Gastroesophageal sphincter (tissue), 3 donors: ENCODE data around the gene CHSY1.

Experiments used
- EP300 ChIP-seq: sonication (generic); formaldehyde crosslinking; IDR thresholded peaks from one replicate; pipeline ENCODE4 v1.6.1; 2017; ENCODE audit warnings: antibody characterized with exemption, mild to moderate bottlenecking
- POLR2A ChIP-seq, 2 donors: fragments of 450-650 bp; IDR thresholded peaks; one replicate each; pipeline ENCODE4 v1.6.1; 2017; ENCODE audit warnings: antibody characterized with exemption in 2 of 2, mild to moderate bottlenecking in 2 of 2, moderate library complexity in 1 of 2
- POLR2AphosphoS5 ChIP-seq: sonication (generic); formaldehyde crosslinking; IDR thresholded peaks from one replicate; pipeline ENCODE4 v1.6.1; 2017; ENCODE audit warnings: antibody characterized with exemption
- TF ChIP-seq, protein P1 (sequence below), 4 experiments: fragments of 200-600 bp in 2 of 4; fragments of 450-650 bp in 2 of 4; sonication (generic) in 1 of 4; IDR thresholded peaks; one replicate each; pipeline ENCODE4 v1.5.1; 2017 to 2019; ENCODE audit warnings: antibody characterized with exemption in 4 of 4, mild to moderate bottlenecking in 2 of 4, moderate library complexity in 2 of 4

DNA sequence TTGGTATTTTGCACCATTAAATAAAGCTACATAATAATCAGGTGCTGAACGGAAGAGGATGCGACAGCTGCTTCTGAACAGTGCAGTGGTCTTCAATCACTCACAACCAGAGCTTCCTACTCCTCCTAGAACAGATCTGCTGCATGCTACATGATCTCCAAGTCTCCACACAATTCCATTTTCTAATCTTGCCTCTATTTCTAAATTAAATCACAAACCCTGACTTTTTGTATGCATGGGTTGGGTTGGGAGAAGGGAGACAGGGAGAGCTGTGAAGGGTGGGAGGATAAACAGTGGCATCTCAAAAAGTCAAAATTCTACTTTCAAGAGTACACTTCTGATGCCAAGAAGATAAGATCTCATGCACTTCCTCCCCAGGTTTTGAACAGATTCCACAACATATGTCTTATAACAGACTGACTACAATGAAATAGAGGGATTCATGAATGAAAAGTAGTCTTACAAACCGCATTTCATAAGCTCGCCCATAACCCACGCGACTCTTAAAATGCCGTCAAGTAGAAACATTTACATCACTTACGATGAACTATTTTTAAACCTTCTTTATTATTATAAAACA is 57.2 kb downstream of the CHSY1 start:
- TF ChIP-seq, protein P1, sequence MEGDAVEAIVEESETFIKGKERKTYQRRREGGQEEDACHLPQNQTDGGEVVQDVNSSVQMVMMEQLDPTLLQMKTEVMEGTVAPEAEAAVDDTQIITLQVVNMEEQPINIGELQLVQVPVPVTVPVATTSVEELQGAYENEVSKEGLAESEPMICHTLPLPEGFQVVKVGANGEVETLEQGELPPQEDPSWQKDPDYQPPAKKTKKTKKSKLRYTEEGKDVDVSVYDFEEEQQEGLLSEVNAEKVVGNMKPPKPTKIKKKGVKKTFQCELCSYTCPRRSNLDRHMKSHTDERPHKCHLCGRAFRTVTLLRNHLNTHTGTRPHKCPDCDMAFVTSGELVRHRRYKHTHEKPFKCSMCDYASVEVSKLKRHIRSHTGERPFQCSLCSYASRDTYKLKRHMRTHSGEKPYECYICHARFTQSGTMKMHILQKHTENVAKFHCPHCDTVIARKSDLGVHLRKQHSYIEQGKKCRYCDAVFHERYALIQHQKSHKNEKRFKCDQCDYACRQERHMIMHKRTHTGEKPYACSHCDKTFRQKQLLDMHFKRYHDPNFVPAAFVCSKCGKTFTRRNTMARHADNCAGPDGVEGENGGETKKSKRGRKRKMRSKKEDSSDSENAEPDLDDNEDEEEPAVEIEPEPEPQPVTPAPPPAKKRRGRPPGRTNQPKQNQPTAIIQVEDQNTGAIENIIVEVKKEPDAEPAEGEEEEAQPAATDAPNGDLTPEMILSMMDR (IDR thresholded peaks at IDR 0.05): no peak
- TF ChIP-seq POLR2AphosphoS5 (no peak), EP300 (no peak), POLR2A (IDR thresholded peaks at IDR 0.05) (no peak)
